Neuronal stem cell (in vitro differentiated cells): ENCODE data around the gene SYNDIG1.
A peak's percentile ranks its signal among the peaks of the same experiment; 100 is the strongest.

ENCODE experiments used
- DNase-seq: peaks from one replicate; pipeline ENCODE4 v3.0.0-alpha.2; 2013; ENCODE audit warnings: low spot score
- H2AFZ ChIP-seq: one replicate; pipeline ENCODE4 v1.6.1; 2013; ENCODE audit warnings: mild to moderate bottlenecking, low read length, inconsistent platforms
- H2AK5ac ChIP-seq: 2 replicates; pipeline ENCODE4 v1.6.1; 2013; ENCODE audit warnings: low read depth, mild to moderate bottlenecking, inconsistent platforms, low read length, moderate library complexity, mixed read lengths
- H2BK120ac ChIP-seq: 2 replicates; pipeline ENCODE4 v1.6.1; 2013; ENCODE audit warnings: low read depth, mild to moderate bottlenecking, inconsistent platforms, low read length, moderate library complexity, mixed read lengths
- H2BK12ac ChIP-seq: one replicate; pipeline ENCODE4 v1.6.1; 2013; ENCODE audit warnings: low read length, inconsistent platforms
- H2BK15ac ChIP-seq: 2 replicates; pipeline ENCODE4 v1.6.1; 2013; ENCODE audit warnings: mild to moderate bottlenecking, low read length, inconsistent platforms, mixed read lengths
- H2BK5ac ChIP-seq: one replicate; pipeline ENCODE4 v1.6.1; 2013; ENCODE audit warnings: inconsistent platforms, mild to moderate bottlenecking, low read length, moderate library complexity
- H3K14ac ChIP-seq: one replicate; pipeline ENCODE4 v1.6.1; 2013; ENCODE audit warnings: low read length, inconsistent platforms
- H3K18ac ChIP-seq: 2 replicates; pipeline ENCODE4 v1.6.1; 2013; ENCODE audit warnings: low read length, inconsistent platforms
- H3K23ac ChIP-seq: 2 replicates; pipeline ENCODE4 v1.6.1; 2013; ENCODE audit warnings: low read depth, mild to moderate bottlenecking, mixed read lengths, low read length, inconsistent platforms; ENCODE audit not compliant: poor library complexity
- H3K27ac ChIP-seq: replicated peaks from 3 replicates; pipeline ENCODE4 v1.5.1; 2013; ENCODE audit warnings: low read length, inconsistent platforms
- H3K27me3 ChIP-seq, 3 experiments: 2 replicates each; pipeline ENCODE4 v1.6.1; 2013; ENCODE audit warnings: low read length in 3 of 3, mild to moderate bottlenecking in 2 of 3, inconsistent platforms in 1 of 3, low read depth in 1 of 3, mixed read lengths in 1 of 3, moderate library complexity in 1 of 3; ENCODE audit not compliant: control insufficient read depth in 3 of 3, insufficient read depth in 3 of 3
- H3K36me3 ChIP-seq, 2 donors: replicated peaks in 1 of 2; 2 replicates each; pipeline ENCODE4 v1.6.1; 2013; ENCODE audit warnings: low read length in 2 of 2; ENCODE audit not compliant: control insufficient read depth in 2 of 2, insufficient read depth in 2 of 2
- H3K4ac ChIP-seq: 2 replicates; pipeline ENCODE4 v1.6.1; 2013; ENCODE audit warnings: inconsistent platforms, mild to moderate bottlenecking, low read length, moderate library complexity
- H3K4me1 ChIP-seq, 2 donors: 1 replicate in 1 of 2; 2 replicates in 1 of 2; pipeline ENCODE4 v1.6.1; 2013; ENCODE audit warnings: low read length in 2 of 2, low read depth in 1 of 2; ENCODE audit not compliant: control insufficient read depth in 2 of 2, insufficient read depth in 1 of 2
- H3K4me2 ChIP-seq: one replicate; pipeline ENCODE4 v1.6.1; 2013; ENCODE audit warnings: mild to moderate bottlenecking, low read length, inconsistent platforms; ENCODE audit not compliant: insufficient read depth, poor library complexity, severe bottlenecking
- H3K4me3 ChIP-seq, 2 donors: 2 replicates each; pipeline ENCODE4 v1.5.1; 2013; ENCODE audit warnings: low read length in 2 of 2, mild to moderate bottlenecking in 2 of 2, inconsistent platforms in 1 of 2, moderate library complexity in 1 of 2
- H3K79me1 ChIP-seq: one replicate; pipeline ENCODE4 v1.6.1; 2013; ENCODE audit warnings: low read depth, mild to moderate bottlenecking, inconsistent platforms, low read length, moderate library complexity
- H3K9ac ChIP-seq: one replicate; pipeline ENCODE4 v1.6.1; 2013; ENCODE audit warnings: mild to moderate bottlenecking, low read depth, low read length, inconsistent platforms; ENCODE audit not compliant: poor library complexity
- H3K9me3 ChIP-seq, 2 donors: replicated peaks in 1 of 2; 2 replicates each; pipeline versions ENCODE3 to v1.6.1; 2013; ENCODE audit warnings: low read length in 2 of 2, mild to moderate bottlenecking in 2 of 2, inconsistent platforms in 1 of 2, low read depth in 1 of 2, mixed read lengths in 1 of 2, moderate library complexity in 1 of 2; ENCODE audit not compliant: control insufficient read depth in 2 of 2, insufficient read depth in 1 of 2
- H4K8ac ChIP-seq: one replicate; pipeline ENCODE4 v1.6.1; 2013; ENCODE audit warnings: low read depth, mild to moderate bottlenecking, inconsistent platforms, low read length, moderate library complexity
- H4K91ac ChIP-seq: one replicate; pipeline ENCODE4 v1.6.1; 2013; ENCODE audit warnings: low read length, low read depth, mild to moderate bottlenecking, inconsistent platforms; ENCODE audit not compliant: poor library complexity
- WGBS, 2 donors: extraction: QIAGEN DNeasy Blood & Tissue Kit; methylation state at CpG; one replicate each; pipeline ENCODE4 v1.1.7; 2013; ENCODE audit warnings: missing lambda C conversion rate in 2 of 2, mixed read lengths in 1 of 2; ENCODE audit not compliant: insufficient read length in 2 of 2, insufficient replicate concordance in 1 of 2; ENCODE audit errors: extremely low coverage in 2 of 2; 5-methylcytosine and 5-hydroxymethylcytosine counted together

Gene SYNDIG1

DNA sequence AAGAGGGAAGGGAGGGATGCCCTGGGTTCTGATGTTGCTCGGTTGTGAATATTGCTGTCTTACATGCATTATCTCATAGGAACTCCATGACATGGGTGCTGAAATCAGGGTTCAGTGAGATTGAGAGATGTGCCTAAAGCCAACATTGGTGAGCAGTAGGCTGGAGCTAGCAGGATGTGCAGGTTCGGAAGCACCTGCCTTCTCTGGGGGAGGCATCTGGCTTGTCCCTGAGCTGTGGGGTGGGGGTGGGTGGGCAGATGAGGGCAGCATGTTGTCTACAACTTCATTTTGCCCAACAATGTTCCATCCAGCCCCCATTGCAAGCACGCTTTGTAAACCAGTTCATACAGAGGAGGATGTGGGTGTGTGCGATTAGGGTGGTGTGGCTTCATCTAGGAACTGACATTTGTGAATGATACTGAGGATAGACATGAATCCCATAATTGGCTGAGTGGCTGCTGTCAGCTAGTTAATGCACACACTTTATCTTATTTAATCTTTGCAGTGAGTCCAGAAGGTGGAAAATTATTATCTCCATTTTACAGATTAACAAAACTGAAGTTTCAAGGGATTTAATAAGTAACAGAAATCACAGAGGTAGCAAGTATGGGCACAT is 119.4 kb downstream of the SYNDIG1 start:
- Histone ChIP-seq H3K4me2 (no peak overlapping the region), H3K36me3 (no peaks in the 10 kb centered on the region), H3K23ac (no peak overlapping the region), H2BK12ac (no peak overlapping the region), H2BK120ac (no peak overlapping the region), H3K4me1 (peaks cover 0 to 2% of the 10 kb centered on the region in 2 donors), H3K79me1 (no peaks in the 10 kb centered on the region), H2AK5ac (no peak overlapping the region), H4K91ac (no peak overlapping the region), H3K18ac (no peak overlapping the region), H3K9me3 (no peaks in the 10 kb centered on the region), H2AFZ (no peak overlapping the region), H3K4ac (no peak overlapping the region), H3K9ac (no peak overlapping the region), H2BK15ac (no peak overlapping the region), H2BK5ac (peak overlapping the region; percentile 71), H3K27ac (no peak overlapping the region), H4K8ac (no peak overlapping the region), H3K4me3 (no peak overlapping the region), H3K14ac (no peak overlapping the region), H3K27me3 (no peaks in the 10 kb centered on the region)
- WGBS, 2 donors = no CpG with 5 or more reads among the region's 4 CpGs
- no peak for DNase-seq

DNA sequence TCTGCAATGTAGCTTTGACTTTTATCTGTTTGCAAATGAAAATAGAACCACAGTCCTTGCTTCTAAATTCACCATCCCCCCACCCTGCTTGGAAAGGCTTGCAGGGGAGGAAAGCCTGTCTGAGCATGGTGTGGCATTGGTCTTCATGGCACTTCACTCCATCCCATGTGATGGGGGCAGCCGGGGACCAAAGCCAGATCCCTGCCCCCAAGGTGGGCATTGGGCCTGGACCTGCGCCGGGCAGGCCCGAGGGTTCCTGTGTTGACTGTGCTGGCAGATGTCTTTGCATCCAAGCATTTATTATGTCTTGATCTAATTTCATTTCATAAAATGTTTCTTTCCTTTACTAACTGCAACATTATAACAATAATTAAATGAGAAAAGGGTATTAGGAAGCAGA is 120.0 kb downstream of the SYNDIG1 start:
- Histone ChIP-seq H3K79me1 (no peaks in the 10 kb centered on the region), H3K23ac (no peak overlapping the region), H3K18ac (no peak overlapping the region), H2BK15ac (no peak overlapping the region), H2BK5ac (no peak overlapping the region), H4K8ac (no peak overlapping the region), H3K27ac (no peak overlapping the region), H3K36me3 (no peaks in the 10 kb centered on the region), H3K4me1 (peaks cover 0 to 2% of the 10 kb centered on the region in 2 donors), H3K4me2 (no peak overlapping the region), H3K4ac (no peak overlapping the region), H2AFZ (no peak overlapping the region), H3K27me3 (no peaks in the 10 kb centered on the region), H2BK120ac (no peak overlapping the region), H2AK5ac (no peak overlapping the region), H2BK12ac (no peak overlapping the region), H3K9me3 (no peaks in the 10 kb centered on the region), H3K9ac (no peak overlapping the region), H4K91ac (no peak overlapping the region), H3K4me3 (no peak overlapping the region), H3K14ac (no peak overlapping the region)
- no CpG with 5 or more reads among the region's 4 CpGs for WGBS, 2 donors
- DNase-seq = no peak

DNA sequence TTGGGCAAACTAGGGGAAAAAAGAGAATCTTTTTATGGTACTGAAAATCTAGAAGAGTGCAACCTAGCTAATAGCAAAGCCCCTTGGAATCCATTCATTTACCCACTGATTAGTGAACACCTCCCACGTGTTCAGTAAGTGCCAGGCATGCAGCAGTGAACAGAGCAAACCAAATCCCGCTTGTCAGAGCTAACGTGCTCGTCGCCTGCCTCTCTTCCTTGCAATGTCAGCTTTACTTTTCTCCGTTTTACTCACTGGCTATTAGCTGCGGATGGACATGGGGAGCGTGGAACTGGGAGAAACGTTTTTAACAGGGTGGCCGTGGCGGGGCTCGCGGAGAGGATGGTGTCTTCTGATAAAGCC is 120.4 kb downstream of the SYNDIG1 start:
- Histone ChIP-seq H2BK120ac (no peak overlapping the region), H3K27me3 (no peaks in the 10 kb centered on the region), H3K4me1 (peaks cover 0 to 2% of the 10 kb centered on the region in 2 donors), H3K4ac (no peak overlapping the region), H4K91ac (no peak overlapping the region), H2BK12ac (no peak overlapping the region), H3K27ac (no peak overlapping the region), H3K4me2 (no peak overlapping the region), H3K23ac (no peak overlapping the region), H3K4me3 (no peak overlapping the region), H2BK15ac (no peak overlapping the region), H3K9ac (no peak overlapping the region), H3K14ac (peak overlapping the region; percentile 76), H3K79me1 (no peaks in the 10 kb centered on the region), H2AK5ac (no peak overlapping the region), H2BK5ac (no peak overlapping the region), H2AFZ (no peak overlapping the region), H3K36me3 (no peaks in the 10 kb centered on the region), H4K8ac (peak overlapping the region; percentile 55), H3K9me3 (no peaks in the 10 kb centered on the region), H3K18ac (no peak overlapping the region)
- no peak for DNase-seq
- no CpG with 5 or more reads among the region's 13 CpGs for WGBS, 2 donors

DNA sequence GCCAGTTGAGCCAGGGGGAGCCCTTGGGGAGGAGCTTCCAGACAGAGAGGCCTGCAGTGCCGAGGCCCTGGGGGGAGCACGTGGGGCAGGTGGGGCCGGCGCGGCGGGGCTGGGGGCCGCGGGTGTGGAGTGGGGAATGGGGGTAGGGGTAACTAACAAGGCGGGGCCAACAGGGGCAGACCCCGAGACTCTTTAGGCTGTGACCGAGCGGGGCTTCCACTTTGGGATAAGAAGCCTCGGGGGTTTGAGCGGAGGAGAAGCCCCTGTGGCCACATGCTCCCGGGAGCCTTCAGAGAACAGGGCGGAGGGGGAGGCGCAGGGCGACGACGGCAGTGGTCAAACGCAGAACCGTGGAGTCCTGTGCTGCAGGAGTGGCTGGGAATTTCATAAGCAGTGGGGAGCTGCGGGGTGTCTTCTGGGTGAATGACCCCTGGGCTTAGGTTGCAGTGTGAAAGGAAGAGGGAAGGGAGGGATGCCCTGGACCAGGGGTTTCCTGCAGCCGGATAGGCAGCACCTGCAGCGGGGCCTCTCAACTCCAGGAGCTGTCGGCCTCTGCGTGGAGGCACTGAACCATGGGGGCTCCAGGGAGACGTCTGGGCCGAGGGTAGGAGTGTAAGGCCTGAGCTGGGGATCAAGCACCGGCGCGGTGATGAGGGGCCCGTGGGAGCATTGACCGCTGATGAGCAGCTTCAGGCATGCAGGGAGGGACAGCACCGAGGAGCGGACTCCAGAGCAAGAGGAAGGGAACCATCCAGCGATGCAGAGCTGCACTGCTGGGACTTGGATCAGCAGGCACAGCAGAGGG is 121.0 kb downstream of the SYNDIG1 start:
- no peak overlapping the region for H3K23ac ChIP-seq
- H3K79me1 ChIP-seq = no peaks in the 10 kb centered on the region
- no peak overlapping the region for H3K4me2 ChIP-seq
- H3K27ac ChIP-seq = no peak overlapping the region
- WGBS, 2 donors = no CpG with 5 or more reads among the region's 37 CpGs
- H3K14ac ChIP-seq = peak overlapping the region; percentile 76
- H2AFZ ChIP-seq = no peak overlapping the region
- no peak overlapping the region for H2BK5ac ChIP-seq
- no peak overlapping the region for H4K91ac ChIP-seq
- no peak overlapping the region for H3K4ac ChIP-seq
- peaks cover 0 to 2% of the 10 kb centered on the region in 2 donors for H3K4me1 ChIP-seq
- H2BK12ac ChIP-seq = peak overlapping the region; percentile 46
- H2BK120ac ChIP-seq = no peak overlapping the region
- no peak overlapping the region for H3K4me3 ChIP-seq
- no peaks in the 10 kb centered on the region for H3K27me3 ChIP-seq
- H3K9ac ChIP-seq = no peak overlapping the region
- no peaks in the 10 kb centered on the region for H3K9me3 ChIP-seq
- H3K36me3 ChIP-seq = no peaks in the 10 kb centered on the region
- DNase-seq = no peak
- no peak overlapping the region for H4K8ac ChIP-seq
- H2BK15ac ChIP-seq = no peak overlapping the region
- peak overlapping the region; percentile 77 for H3K18ac ChIP-seq
- peak overlapping the region; percentile 78 for H2AK5ac ChIP-seq
